WTC11 (cell line): ENCODE data around the gene C1orf35. TPM values are rescaled to one million over a fixed set of nuclear protein-coding genes. Genes with fewer than 3 reads are reported as not detected.

Experiments used
- ATAC-seq: fragments of 200-7000 bp; cut with Tn5 transposase; 2 replicates; pipeline ENCODE4 v1.10.0; 2021; ENCODE audit warnings: mild to moderate bottlenecking, moderate library complexity
- CTCF ChIA-PET: fragments of 300-600 bp; sonication (Branson Sonifier 250); formaldehyde crosslinking; loops from one replicate; lab custom pipeline; 2021; ENCODE audit warnings: antibody characterized with exemption; lab: Charles Lee
- POLR2A ChIA-PET: fragments of 350-600 bp; sonication (Branson Sonifier 250); formaldehyde crosslinking; loops from one replicate; lab custom pipeline; 2021; ENCODE audit warnings: antibody characterized with exemption; lab: Charles Lee
- DNase-seq: peaks from one replicate; pipeline ENCODE4 v3.0.0; 2021; ENCODE audit warnings: low spot score
- H3K27ac Mint-ChIP-seq: 2 replicates; pipeline ENCODE4 v1.8.0; 2021; ENCODE audit warnings: mixed read lengths
- H3K27me3 Mint-ChIP-seq: 2 replicates; pipeline ENCODE4 v1.8.0; 2021; ENCODE audit warnings: low read depth, mild to moderate bottlenecking, moderate library complexity, mixed read lengths
- H3K36me3 Mint-ChIP-seq: 2 replicates; pipeline ENCODE4 v1.8.0; 2021; ENCODE audit warnings: mixed read lengths
- H3K4me1 Mint-ChIP-seq: 2 replicates; pipeline ENCODE4 v1.8.0; 2022; ENCODE audit warnings: mixed read lengths
- H3K4me3 Mint-ChIP-seq: 2 replicates; pipeline ENCODE4 v1.8.0; 2021; ENCODE audit warnings: mild to moderate bottlenecking, moderate library complexity, mixed read lengths
- H3K9me3 Mint-ChIP-seq: 2 replicates; pipeline ENCODE4 v1.8.0; 2021; ENCODE audit warnings: mixed read lengths
- HMGA2 ChIP-seq: fragments of 250-450 bp; sonication (Bioruptor Pico); IDR thresholded peaks from 2 replicates; pipeline ENCODE4 v1.4.0; 2021; ENCODE audit warnings: mild to moderate bottlenecking, moderate library complexity
- MXD4 ChIP-seq: fragments of 250-450 bp; sonication (Bioruptor Pico); IDR thresholded peaks from 2 replicates; pipeline ENCODE4 v1.8.0; 2021; ENCODE audit warnings: mild to moderate bottlenecking, moderate library complexity, borderline replicate concordance
- NR2C2 ChIP-seq: sonication (generic); formaldehyde crosslinking; IDR thresholded peaks from 2 replicates; pipeline ENCODE4 v1.8.0; 2022; ENCODE audit warnings: mild to moderate bottlenecking, missing genetic modification reagents
- RORB ChIP-seq: fragments of 250-450 bp; sonication (Bioruptor Pico); IDR thresholded peaks from 2 replicates; pipeline ENCODE4 v1.9.0; 2021; ENCODE audit warnings: mild to moderate bottlenecking
- ZNF121 ChIP-seq: sonication (generic); formaldehyde crosslinking; IDR thresholded peaks from 2 replicates; pipeline ENCODE4 v1.8.0; 2023; ENCODE audit warnings: missing genetic modification reagents
- ZNF263 ChIP-seq: sonication (generic); formaldehyde crosslinking; IDR thresholded peaks from 2 replicates; pipeline ENCODE4 v1.8.1; 2022; ENCODE audit warnings: low read depth, mild to moderate bottlenecking, moderate library complexity, missing genetic modification reagents
- ZNF317 ChIP-seq: sonication (generic); formaldehyde crosslinking; IDR thresholded peaks from 2 replicates; pipeline ENCODE4 v1.8.1; 2023; ENCODE audit warnings: low read depth, mild to moderate bottlenecking, moderate library complexity, missing genetic modification reagents, borderline replicate concordance
- ZNF396 ChIP-seq: fragments of 250-450 bp; sonication (Bioruptor Pico); IDR thresholded peaks from 2 replicates; pipeline ENCODE4 v1.8.0; 2021; ENCODE audit warnings: mild to moderate bottlenecking, moderate library complexity, borderline replicate concordance
- ZNF423 ChIP-seq: fragments of 250-450 bp; sonication (Bioruptor Pico); IDR thresholded peaks from 2 replicates; pipeline ENCODE4 v2.1.2; 2022; ENCODE audit warnings: mild to moderate bottlenecking, moderate library complexity
- total RNA-seq: library from RNA; stranded (reverse); gene quantifications from 3 replicates; pipeline ENCODE4 v1.2.3, GENCODE V29; 2021
- TF ChIP-seq, protein P1 (sequence below): sonication (generic); formaldehyde crosslinking; IDR thresholded peaks from 2 replicates; pipeline ENCODE4 v1.8.0; 2022; ENCODE audit warnings: mild to moderate bottlenecking, missing genetic modification reagents
- TF ChIP-seq, protein P2 (sequence below): sonication (generic); formaldehyde crosslinking; IDR thresholded peaks from 2 replicates; pipeline ENCODE4 v1.8.1; 2022; ENCODE audit warnings: missing genetic modification reagents, borderline replicate concordance
- TF ChIP-seq, protein P3 (sequence below): fragments of 250-450 bp; sonication (Bioruptor Pico); IDR thresholded peaks from 2 replicates; pipeline ENCODE4 v1.9.0; 2021; ENCODE audit warnings: mild to moderate bottlenecking
- TF ChIP-seq, protein P4 (sequence below): sonication (generic); formaldehyde crosslinking; IDR thresholded peaks from 2 replicates; pipeline ENCODE4 v1.8.0; 2022; ENCODE audit warnings: mild to moderate bottlenecking, missing genetic modification reagents
- TF ChIP-seq, protein P5 (sequence below): fragments of 200-600 bp; IDR thresholded peaks from 2 replicates; pipeline ENCODE4 v1.8.0; 2022; ENCODE audit warnings: antibody characterized with exemption
- TF ChIP-seq, protein P6 (sequence below): sonication (generic); formaldehyde crosslinking; IDR thresholded peaks from 2 replicates; pipeline ENCODE4 v1.8.0; 2022; ENCODE audit warnings: missing genetic modification reagents
- TF ChIP-seq, protein P7 (sequence below): sonication (generic); formaldehyde crosslinking; IDR thresholded peaks from 2 replicates; pipeline ENCODE4 v1.8.1; 2022; ENCODE audit warnings: low read depth, missing genetic modification reagents, borderline replicate concordance

The C1orf35 gene
- total RNA-seq, 1 experiment from 2014 or later = 33.8 TPM

DNA sequence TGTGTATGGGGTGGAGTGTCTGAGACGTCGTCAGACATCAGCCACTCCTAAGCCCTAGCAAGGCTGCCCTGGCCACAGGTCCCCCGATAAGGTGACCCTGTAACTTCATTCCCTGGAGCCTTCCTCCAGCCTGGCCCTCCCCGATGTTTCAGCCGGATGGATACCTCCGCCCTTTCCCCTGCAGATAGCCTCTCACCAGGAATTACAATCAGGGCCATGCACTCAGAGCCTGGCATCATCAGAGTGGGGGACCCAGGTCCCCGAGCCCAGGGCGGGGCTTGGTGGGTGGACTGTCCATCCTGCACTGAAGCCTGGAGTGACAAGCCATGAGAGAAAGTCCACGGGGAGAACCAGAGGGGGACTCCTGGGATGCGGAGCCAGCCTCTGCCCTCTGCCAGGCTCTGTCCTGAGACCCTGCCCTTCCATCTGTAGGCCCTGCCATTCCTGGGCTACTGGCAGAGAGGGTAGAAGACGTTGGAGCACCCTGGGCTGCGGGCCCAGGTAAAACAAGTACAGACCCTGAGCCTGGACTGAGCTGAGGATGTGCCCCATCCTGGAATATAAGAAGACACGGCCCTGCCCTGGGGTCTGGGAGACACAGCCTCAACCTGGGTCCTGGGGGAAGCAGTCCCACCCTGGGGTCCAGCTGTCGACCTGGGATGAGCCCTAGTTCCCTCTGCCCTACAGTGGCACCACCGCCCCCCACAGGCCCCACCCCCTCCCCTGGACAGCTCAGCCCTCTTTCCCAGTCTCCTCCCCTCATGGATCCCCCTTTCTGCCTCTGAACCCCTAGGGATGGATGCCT is 37.4 kb downstream of the C1orf35 start:
- no peak for ATAC-seq
- no peaks in the 10 kb centered on the region for H3K36me3 Mint-ChIP-seq
- peaks cover 5% of the 10 kb centered on the region for H3K4me1 Mint-ChIP-seq
- ChIA-PET POLR2A (interaction anchor here (0.5 to 1.2 kb wide), 2 partner anchors 333 to 391 kb away, joined by 3 read pairs; no protein-coding TSS in a partner anchor), CTCF (interaction anchor here (0.6 to 1.1 kb wide), 3 partner anchors 8 to 66 kb away, joined by 3 to 4 read pairs (median 4); no protein-coding TSS in a partner anchor)
- no peak overlapping the region for H3K27ac Mint-ChIP-seq
- H3K9me3 Mint-ChIP-seq = no peaks in the 10 kb centered on the region
- H3K27me3 Mint-ChIP-seq = peaks cover 85% of the 10 kb centered on the region
- no peak for DNase-seq
- TF ChIP-seq, protein P1, sequence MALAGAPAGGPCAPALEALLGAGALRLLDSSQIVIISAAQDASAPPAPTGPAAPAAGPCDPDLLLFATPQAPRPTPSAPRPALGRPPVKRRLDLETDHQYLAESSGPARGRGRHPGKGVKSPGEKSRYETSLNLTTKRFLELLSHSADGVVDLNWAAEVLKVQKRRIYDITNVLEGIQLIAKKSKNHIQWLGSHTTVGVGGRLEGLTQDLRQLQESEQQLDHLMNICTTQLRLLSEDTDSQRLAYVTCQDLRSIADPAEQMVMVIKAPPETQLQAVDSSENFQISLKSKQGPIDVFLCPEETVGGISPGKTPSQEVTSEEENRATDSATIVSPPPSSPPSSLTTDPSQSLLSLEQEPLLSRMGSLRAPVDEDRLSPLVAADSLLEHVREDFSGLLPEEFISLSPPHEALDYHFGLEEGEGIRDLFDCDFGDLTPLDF (CRISPR knock-in tag) = no peak
- TF ChIP-seq, protein P2, sequence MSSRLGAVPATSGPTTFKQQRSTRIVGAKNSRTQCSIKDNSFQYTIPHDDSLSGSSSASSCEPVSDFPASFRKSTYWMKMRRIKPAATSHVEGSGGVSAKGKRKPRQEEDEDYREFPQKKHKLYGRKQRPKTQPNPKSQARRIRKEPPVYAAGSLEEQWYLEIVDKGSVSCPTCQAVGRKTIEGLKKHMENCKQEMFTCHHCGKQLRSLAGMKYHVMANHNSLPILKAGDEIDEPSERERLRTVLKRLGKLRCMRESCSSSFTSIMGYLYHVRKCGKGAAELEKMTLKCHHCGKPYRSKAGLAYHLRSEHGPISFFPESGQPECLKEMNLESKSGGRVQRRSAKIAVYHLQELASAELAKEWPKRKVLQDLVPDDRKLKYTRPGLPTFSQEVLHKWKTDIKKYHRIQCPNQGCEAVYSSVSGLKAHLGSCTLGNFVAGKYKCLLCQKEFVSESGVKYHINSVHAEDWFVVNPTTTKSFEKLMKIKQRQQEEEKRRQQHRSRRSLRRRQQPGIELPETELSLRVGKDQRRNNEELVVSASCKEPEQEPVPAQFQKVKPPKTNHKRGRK (CRISPR knock-in tag) = no peak
- no peak overlapping the region for H3K4me3 Mint-ChIP-seq

DNA sequence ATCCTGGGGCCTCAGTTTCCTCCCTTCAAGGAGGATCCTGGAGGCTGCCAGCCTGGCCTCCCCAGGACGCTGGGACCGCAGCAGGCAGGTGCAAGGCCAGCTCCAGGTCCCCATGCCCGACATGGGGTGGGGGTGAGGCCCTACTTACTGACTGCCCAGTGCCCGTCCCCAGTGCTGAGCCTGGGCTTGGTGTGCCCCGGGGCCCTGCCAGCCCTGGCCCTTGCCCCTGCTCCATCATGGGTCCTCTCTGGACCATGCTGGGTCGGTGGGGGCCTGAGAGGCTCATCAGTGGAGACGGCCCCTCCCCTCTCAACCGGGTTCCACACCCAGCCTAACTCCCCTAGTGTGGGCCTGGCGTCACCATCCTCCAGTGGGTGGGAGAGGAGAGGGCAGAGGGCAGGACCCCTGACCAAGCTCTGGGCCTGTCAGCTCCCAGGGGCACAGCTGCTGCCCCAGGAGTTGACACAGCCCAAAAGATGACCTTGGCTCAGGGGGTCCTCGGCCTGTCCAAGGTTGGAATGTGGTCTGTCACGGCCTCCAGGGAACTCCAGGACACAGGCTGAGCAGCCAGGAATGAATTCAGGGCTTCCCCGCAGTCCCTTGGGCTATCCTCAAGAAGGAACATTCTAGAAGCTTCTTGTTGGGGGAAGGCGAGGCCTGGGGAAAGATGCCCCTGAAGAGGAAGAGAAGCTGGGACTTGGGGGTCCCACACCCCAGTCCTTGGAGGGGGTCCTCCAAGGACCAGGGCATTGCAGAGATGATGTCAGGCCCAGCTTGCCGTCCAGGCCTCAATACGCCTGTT is 38.2 kb downstream of the C1orf35 start:
- no peak for DNase-seq
- Mint-ChIP-seq H3K4me3 (no peak overlapping the region), H3K4me1 (peaks cover 5% of the 10 kb centered on the region), H3K27me3 (peaks cover 83% of the 10 kb centered on the region), H3K9me3 (no peaks in the 10 kb centered on the region), H3K36me3 (no peaks in the 10 kb centered on the region), H3K27ac (no peak overlapping the region)
- ATAC-seq = no peak
- TF ChIP-seq, protein P3, sequence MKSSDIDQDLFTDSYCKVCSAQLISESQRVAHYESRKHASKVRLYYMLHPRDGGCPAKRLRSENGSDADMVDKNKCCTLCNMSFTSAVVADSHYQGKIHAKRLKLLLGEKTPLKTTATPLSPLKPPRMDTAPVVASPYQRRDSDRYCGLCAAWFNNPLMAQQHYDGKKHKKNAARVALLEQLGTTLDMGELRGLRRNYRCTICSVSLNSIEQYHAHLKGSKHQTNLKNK (CRISPR knock-in tag) = no peak
- TF ChIP-seq, protein P4, sequence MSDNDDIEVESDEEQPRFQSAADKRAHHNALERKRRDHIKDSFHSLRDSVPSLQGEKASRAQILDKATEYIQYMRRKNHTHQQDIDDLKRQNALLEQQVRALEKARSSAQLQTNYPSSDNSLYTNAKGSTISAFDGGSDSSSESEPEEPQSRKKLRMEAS (CRISPR knock-in tag) = no peak
- TF ChIP-seq, protein P5, sequence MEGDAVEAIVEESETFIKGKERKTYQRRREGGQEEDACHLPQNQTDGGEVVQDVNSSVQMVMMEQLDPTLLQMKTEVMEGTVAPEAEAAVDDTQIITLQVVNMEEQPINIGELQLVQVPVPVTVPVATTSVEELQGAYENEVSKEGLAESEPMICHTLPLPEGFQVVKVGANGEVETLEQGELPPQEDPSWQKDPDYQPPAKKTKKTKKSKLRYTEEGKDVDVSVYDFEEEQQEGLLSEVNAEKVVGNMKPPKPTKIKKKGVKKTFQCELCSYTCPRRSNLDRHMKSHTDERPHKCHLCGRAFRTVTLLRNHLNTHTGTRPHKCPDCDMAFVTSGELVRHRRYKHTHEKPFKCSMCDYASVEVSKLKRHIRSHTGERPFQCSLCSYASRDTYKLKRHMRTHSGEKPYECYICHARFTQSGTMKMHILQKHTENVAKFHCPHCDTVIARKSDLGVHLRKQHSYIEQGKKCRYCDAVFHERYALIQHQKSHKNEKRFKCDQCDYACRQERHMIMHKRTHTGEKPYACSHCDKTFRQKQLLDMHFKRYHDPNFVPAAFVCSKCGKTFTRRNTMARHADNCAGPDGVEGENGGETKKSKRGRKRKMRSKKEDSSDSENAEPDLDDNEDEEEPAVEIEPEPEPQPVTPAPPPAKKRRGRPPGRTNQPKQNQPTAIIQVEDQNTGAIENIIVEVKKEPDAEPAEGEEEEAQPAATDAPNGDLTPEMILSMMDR = no peak
- TF ChIP-seq MXD4 (CRISPR knock-in tag) = no peak
- TF ChIP-seq NR2C2 (CRISPR knock-in tag) = no peak
- TF ChIP-seq, protein P6, sequence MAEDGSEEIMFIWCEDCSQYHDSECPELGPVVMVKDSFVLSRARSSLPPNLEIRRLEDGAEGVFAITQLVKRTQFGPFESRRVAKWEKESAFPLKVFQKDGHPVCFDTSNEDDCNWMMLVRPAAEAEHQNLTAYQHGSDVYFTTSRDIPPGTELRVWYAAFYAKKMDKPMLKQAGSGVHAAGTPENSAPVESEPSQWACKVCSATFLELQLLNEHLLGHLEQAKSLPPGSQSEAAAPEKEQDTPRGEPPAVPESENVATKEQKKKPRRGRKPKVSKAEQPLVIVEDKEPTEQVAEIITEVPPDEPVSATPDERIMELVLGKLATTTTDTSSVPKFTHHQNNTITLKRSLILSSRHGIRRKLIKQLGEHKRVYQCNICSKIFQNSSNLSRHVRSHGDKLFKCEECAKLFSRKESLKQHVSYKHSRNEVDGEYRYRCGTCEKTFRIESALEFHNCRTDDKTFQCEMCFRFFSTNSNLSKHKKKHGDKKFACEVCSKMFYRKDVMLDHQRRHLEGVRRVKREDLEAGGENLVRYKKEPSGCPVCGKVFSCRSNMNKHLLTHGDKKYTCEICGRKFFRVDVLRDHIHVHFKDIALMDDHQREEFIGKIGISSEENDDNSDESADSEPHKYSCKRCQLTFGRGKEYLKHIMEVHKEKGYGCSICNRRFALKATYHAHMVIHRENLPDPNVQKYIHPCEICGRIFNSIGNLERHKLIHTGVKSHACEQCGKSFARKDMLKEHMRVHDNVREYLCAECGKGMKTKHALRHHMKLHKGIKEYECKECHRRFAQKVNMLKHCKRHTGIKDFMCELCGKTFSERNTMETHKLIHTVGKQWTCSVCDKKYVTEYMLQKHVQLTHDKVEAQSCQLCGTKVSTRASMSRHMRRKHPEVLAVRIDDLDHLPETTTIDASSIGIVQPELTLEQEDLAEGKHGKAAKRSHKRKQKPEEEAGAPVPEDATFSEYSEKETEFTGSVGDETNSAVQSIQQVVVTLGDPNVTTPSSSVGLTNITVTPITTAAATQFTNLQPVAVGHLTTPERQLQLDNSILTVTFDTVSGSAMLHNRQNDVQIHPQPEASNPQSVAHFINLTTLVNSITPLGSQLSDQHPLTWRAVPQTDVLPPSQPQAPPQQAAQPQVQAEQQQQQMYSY (CRISPR knock-in tag) = no peak
- TF ChIP-seq HMGA2 (CRISPR knock-in tag) = no peak
- TF ChIP-seq, protein P2 (CRISPR knock-in tag) = no peak
- TF ChIP-seq, protein P7, sequence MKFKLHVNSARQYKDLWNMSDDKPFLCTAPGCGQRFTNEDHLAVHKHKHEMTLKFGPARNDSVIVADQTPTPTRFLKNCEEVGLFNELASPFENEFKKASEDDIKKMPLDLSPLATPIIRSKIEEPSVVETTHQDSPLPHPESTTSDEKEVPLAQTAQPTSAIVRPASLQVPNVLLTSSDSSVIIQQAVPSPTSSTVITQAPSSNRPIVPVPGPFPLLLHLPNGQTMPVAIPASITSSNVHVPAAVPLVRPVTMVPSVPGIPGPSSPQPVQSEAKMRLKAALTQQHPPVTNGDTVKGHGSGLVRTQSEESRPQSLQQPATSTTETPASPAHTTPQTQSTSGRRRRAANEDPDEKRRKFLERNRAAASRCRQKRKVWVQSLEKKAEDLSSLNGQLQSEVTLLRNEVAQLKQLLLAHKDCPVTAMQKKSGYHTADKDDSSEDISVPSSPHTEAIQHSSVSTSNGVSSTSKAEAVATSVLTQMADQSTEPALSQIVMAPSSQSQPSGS (CRISPR knock-in tag) = no peak
- no peak for TF ChIP-seq RORB (CRISPR knock-in tag)
- no peak for TF ChIP-seq ZNF263 (CRISPR knock-in tag)
- TF ChIP-seq ZNF317 (CRISPR knock-in tag) = no peak
- TF ChIP-seq ZNF423 (CRISPR knock-in tag) = no peak
- no peak for TF ChIP-seq ZNF121 (CRISPR knock-in tag)
- TF ChIP-seq ZNF396 (CRISPR knock-in tag) = no peak
- CTCF ChIA-PET = interaction anchor here (0.9 to 1.1 kb wide), 3 partner anchors 9 to 65 kb away, joined by 3 to 4 read pairs (median 3); no protein-coding TSS in a partner anchor
- POLR2A ChIA-PET = no interaction called here
